GM21619 (cell line): ENCODE data around the gene CIC.

Experiments
- ATAC-seq: cut with Tn5 transposase; IDR thresholded peaks from one replicate; pipeline ENCODE4 v1.9.1; 2021; ENCODE audit not compliant: unreplicated experiment

Gene CIC

DNA sequence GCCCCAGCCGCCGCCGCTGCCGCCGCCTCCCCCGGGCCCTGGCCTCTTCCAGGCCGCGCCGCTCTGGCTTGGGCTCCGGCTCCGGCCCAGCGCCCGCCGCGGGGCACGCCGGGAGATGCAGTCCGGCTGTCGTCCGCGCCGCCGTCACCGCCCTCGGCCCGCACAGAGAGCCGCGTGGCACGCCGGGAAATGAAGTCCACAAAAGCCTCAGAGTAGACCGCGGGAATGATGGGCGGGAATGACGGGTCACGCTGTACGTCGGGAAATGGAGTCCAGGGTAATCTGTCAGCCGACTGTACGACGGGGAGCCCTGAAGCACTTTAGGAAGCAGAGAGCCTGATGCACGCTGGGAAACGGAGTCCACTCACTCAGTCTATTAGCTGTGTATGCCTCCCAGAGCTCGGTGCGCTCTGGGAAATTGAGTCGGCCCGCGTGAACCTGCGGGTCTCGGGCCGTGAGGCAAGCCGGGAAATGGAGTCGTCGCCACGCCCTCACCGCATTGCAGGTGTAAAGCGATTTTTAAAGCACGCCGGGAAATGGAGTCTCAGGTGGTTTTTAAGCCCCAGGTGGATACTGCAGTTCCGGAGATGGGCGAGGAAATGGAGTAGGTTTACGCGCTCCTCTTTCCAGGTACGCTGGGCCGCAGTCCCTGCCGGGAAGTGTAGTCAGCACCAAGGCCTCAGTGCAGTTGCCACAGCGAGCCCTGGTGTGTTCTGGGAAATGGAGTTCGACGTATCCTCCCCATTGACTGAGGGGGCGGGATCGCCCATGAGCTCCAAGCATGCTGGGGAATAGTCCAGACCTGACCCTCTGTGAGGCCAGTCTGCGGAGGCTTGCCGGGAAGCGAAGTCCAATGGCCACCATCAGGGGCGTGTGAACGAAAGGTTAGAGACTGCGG, 26.3 kb upstream of the CIC start, which contains the start of gene GSK3A:
GSK3A (minus strand) TSS at position 91 of the 898 bp plus-strand sequence. CDS start 137 bp downstream, outside the sequence.
- ATAC-seq = peak; percentile 54

DNA sequence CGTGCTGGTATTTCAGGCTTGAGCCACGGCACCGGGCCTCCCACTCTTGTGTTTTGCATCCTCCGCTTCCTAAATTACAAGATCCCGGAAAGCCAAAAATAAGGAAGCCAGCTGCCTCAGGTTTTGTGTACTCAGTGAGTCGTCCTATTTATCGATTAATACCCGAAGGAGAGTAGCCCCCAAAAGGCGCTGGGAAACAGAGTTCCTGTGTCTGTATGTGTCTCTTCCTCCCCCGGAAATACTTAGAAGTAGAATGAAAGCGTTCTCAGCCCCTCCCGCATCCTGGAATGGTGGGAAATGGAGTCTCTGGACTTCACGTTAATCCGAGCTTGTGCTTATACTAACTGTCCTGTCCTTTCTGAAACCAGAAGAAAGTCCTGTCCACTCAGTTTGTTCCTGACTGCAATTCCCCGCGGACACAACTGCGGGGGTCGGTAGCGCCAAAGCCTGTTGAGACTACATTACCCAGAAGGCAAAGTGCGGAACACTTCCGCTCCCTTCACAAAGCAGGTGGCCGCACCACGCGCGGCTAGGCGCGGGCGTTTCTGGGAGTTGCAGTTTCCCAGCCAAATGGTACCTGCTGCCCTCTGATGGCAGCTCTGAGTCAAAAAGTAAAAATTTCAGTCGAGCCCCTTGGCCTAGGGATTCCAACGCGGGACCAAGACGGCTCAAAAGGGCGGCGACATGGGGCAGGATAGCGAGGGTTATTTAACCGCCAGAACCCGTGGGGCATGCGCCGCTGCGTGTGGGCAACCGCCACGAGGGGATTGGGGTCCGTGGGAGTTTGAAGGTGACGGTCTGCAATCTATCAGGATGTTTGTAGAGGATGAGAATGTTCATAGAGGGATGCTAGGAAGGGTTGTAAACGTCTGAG, 24.5 kb upstream of the CIC start:
- peak; percentile 37 for ATAC-seq

DNA sequence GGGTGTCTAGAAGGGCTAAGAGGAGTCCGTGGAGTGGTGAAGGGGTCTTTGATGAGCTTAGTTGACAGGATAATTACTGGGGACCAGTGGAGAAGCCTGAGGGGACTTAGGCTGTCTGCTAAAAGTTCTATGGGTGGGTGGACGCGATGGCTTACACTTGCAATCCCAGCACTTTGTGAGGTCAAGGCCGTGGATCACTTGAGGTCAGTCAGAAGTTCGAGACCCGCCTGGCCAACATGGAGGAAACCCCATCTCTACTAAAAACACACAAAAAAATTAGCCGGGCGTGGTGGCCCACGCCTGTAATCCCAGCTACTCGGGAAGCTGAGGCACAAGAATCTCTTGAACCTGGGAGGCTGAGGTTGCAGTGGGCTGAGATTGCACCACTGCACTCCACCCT, 23.8 kb upstream of the CIC start:
- no peak for ATAC-seq

DNA sequence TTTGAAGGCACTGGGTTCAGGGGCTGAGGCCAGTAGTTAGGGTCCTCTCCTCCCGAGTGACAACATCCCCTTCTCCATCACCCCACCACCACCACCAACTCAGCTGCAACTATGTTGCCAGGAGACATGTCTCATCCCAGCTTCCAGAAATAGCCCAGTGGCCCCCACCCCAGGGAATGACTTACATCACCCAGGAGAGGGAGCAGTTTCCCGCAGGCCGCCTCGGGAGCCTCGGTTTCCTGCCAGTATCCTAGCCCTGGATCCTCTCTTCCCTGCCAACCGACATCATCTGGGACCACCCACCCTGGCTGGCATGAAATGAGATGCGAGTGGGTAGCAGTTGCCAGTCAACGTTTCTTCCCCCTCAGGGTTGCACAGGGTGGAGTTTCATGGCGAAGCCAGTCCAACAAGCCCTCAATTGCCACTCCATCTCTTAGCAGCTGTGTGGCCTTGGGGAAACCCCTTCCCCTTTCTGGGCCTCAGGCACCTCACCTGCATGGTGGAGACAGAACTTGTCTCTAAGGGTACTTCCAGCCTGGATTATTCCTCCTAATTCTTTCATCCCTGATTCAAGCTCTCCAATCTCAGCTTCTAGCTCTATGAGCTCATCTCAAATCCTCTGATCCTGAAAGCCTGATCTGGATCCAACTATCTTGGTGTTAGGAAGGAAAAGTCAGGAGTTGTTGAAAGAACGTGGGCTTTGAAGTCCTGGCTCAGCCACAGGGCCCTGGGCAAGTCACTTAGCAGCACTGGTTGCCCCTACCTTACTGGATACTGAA, 22.7 kb upstream of the CIC start:
- ATAC-seq = no peak

DNA sequence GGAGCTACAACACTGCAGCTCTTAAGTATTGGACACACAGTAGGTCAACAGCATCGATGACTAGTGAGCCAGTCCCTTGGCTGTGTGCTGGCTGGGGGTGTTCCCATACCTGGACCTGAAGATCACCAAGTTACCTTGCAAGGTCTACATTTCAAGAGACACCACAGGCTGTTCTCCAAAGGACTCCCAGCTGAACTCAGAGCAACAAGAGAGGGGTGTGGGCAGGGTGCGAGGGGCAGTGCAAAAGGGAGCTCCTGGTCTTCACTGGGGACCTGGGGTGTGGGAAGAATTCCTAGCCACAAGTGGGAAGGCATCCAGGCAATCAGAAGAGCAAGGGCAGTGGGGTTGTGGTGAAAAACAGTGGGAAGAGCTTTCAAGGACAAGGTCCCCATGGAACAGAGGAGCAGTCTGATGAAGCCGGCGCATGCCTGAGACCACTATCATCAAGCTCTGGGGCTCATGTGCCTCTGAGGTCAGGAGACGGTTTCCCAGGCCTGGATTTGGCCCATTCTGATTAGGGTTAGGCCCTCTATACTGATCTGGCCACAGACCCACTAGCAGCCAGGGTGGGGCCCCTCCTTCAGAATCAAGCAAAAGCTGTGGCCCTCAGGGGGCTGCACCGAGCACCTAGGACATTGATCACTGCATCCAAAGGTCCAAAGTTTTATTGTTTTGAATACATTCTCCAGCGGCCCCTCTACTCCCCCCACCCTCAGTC, 22.0 kb upstream of the CIC start:
- no peak for ATAC-seq

DNA sequence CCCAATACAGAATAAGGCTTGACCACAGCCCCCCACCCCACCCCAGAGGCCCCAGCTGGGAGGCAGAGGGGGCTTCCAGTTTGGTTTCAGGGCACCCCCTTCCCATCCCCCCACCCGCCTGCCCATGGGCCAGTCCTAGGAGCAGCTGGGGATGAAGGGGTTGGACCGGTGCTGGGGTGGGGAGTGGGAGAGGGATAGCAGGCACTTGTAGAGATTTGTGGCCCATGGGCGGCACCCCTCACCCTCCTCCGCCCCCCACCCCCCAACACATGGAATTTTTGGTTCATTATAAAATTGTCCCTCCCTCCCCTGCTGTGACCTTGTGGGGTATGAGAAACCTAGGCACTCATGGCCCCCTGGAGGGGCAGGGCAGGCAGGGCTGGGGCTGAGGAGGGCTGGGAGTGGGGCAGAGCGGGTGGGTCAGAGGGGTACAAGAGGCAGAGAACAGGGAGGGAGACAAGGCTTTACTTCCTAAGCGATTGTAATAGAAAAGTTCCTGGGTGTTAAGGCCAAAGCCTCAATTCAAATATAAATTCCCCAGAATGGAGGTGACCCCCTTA, 21.3 kb upstream of the CIC start:
- ATAC-seq = no peak

DNA sequence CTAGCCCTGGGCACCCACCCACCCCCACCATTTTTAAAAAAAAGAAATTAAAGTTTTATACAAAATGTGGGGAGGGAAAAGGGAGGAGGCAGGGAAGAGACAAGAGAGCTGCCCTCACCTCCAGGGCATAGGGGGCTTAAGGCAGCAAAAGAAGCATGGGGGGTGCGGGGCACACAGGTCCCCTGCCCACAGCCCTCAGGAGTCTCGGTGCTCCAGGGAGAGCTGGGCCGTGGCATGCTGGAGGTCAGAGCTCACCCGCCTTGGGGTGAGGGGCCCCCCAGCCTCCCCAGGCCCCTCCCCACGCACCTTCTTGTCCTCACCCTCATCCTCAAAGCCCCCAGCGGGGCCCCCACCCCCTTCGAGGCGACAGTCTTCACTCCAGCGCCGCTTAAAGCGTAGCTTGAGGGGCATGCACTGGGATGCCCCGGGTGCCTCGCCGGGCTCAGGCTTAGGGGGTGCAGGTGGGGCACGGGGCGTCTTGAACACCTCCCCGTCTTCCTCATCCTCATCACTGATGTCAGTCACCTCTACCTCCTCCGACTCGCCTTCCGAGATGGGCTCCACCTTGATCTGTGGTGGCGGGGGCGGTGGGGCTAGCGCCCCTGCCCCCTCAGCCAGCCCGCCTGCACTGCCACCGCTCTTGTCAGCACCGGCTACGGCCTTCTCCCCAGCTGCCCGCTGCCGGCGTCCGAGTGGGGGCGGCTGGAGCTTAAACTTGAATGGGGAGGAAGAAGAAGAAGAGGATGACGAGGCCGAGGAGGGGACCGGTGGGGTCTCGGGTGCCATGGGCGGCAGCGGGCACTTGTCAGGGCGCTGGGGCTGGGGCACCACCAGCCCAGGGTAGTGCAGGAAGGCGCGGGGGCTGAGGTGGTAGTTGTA, 20.5 kb upstream of the CIC start:
- no peak for ATAC-seq

DNA sequence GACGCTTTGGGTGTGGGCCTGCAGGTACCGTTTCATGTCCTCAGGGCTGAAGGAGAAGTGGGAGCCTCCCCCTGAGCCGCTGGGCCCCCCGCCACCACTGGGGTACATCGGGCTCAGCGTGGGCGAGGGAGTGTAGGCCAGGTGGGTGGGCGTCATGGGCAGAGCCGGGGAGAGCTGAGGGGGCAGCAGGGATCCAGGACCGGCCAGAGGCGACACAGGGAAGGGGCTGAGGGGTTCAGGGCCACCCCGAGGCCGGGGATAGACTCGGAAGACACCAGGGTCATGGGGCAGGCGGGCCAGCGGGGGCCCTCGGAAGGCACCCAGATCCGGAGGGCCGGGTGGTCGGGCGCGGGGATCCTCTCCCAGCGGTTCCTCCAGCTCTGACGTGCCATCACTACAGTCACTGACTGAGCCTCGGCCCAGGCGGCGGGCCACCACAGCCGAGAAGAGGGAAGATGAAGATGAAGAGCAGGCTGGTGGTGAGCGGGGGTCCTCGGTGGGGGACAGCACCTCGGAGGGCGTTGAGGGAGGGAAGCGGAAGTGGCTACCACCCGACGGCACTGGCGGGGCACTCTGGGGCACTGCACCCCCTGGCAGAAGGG, 19.8 kb upstream of the CIC start:
- no peak for ATAC-seq

DNA sequence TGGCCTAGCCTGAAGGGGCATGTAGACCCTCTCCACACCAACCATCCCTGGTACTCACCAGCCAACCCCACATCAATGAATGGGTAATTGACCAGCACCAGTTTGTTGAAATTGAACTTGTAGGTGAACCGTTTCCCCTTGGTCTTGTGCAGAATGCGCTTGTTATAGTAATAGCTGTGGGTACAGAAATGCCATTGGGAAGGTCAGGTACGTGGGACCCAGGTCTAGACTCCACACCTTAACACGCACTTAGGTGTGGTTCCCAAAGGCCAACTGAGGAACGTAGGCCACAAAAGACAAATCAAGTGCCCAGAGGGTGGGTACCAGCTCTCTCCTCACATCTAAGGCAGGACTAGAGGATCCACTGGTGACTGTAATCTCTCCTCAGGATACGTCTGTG, 19.3 kb upstream of the CIC start:
- ATAC-seq = no peak

DNA sequence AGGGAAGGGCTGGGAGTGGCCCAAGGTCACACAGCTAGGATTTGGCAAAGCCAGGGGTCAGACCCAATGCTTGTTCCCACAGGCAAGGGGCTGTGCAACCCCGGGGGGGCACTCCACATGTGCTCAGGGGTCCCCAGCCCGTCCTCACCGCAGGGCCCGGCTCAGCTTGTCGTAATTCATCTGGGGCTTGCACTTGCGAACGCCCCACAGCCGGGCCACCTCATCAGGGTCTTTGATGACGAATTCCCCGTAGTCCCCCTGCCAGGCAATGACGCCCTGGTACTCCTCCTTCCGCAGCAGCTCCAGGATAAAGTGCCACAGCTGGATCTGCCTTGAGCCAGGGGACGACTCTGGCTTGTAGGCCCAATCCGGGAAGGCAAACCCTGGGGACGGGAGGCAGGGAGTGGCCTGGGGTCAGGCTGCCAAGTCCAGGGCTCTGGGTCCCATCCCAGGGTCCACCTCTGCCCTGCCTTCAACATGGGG, 18.8 kb upstream of the CIC start:
- no peak for ATAC-seq

DNA sequence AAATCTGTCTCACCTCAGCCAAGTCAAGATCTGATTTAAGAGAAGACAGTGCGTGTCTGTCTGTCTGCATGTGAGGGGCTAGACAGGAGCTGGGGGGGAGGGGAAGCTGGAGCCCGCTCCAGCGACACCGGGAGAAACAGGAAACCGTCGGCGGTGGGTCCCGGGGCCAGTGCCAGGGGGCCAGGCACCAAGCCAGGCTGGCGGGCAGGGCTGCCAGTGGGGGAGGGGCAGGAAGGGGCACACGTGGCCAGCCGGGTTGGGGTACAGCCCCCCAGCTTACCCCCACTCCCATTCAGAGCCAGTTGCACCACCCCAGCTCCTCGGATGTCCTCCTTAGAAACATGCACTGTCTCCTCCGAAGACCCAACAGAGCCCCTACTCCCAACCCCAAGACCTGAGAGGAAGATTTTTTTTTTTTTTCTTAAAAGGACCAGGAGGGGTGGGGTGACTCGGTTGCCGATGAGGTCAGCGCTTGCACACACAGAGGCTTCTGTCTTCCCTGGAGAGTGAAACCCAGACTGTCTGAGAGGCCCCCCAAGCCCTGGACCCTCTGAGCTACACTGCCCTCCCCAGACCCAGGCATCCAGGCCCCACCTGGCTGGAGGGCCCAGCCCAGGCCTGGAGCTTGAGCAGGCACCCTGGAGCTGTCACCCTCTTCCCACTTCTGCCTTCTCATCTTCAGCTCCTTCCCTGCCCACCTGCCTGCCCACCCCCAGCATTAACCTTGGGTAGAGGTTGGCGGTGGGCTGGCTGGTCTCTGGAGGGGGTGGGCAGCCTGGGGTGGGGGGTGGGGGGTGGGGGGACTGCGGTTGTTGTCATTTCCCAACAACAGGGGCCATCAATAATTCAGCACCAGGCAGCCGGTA, 18.2 kb upstream of the CIC start:
- no peak for ATAC-seq

DNA sequence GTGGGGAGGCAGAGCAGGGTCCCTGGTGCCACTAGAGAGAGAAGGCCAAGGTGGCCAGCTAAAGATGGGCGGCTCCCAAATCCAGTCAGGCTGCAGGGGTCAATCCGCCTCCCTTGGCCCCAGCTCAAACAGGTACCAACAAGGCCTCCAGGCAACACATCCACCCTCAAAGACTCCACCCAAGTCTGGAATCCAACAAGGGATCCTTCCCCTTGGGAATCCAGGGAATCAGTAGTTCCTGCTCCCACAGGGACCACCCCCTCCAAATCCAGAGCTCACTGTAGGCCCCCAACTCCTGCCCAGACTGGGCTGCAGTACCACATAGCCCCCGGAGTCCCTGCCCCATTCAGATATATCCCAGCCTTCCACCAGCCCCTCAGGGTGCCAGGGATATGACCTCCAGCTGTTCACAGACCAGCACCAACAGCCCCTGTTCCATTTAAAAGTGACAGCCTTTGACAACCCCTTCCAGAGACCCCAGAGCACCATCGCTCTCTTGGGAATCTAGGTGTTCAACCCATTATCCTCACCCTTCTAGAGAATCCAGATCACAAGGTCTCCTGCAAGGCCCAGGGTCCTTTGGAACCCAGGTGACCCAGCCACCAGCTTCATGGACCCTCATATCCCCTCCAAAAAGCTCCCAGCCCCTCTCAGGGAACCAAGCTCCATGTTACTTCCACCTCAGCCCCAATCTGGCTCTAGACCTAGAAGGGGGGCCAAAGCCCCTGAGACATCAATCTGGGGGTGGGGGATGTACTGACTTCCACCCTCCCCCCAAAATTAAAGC, 17.3 kb upstream of the CIC start:
- no peak for ATAC-seq

DNA sequence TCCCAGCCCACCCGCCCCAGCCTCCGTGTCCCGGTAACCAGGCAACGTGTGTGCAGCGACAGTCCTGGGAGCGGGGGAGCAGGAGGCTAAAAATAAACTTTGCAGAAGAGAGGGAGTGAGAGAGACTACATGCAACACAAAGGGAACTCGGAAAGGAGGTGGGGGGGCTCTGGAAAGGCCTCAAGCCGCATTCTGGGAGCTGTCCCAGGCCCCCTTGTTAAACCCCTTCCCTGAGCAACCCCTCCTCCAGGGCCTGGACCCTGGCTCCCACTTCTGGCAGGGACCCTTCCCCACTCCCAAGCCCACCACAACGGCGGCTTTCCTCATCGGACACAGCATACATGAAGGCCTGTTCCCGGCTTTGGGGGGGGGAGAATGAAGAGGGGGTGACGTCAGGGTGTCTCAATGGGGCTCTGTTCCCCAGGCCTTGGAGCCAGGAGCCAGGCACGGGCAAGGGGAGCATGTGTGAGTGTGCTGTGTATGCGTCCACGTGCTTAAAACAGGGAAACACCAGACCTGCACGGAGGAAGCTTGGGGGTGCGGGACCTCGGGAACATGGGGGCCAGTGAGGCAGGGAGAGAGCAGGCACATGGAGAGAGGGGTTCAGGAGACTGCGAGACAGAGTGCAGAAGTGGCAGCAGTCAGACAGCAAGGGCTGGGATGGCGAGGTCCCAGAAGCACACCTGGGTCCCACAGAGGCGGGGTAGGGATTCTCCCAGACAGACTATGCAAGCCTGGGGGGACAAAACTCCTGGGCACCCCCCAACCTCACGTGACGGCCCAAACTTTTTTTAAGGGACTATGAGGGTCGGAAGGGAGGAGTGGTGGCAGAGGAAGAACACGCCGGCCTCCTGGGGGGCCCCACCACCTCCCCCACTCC, 16.4 kb upstream of the CIC start:
- no peak for ATAC-seq

DNA sequence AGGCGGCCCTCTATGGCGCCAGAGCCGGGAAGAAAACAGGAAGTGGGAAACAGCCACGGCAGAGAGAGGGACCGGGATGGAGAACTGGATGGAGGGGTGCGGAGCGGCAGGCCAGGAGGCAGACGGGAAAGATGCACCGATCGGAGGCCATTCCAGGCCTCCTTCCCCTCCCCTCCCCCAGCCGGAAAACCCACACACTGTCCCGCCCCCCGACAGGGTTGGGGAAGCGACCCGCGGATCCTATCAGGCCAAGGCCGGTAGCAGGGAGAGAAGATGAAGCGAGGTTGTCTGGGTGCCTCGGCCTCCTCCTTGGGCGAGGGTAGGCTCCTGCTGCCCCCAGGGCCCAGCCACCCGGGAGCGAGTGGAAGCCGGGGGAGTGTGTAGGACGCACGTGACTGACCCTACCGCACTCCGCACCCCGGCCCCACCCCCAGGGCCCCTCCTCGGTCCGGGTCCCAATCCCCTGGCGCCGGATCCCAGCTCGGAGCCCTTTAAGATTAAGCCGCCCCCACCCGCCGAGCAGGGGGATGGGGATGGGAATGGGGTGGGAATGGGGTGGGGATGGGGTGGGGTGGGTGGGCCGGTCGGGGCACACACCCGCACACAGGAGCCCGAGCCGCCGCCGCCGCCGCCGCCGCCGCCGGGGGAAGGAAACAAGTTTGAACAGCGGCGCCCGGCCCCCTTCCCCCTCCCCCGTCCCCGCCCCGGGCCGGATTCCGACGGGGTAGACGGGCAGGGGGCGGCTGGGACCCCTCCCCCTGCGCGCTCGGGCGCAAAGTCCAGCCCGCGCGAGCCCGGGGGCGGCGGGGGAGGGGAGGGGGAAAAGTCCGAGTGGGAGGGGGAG, 15.6 kb upstream of the CIC start:
- no peak for ATAC-seq
